MCF 10A (cell line): Measurements from ENCODE around the gene KCNG2. TPM values are rescaled to one million over a fixed set of nuclear protein-coding genes. Genes with fewer than 3 reads are reported as not detected.

Source experiments
- BruUV-seq: library from RNA; stranded (reverse); fragments of 400-500 nt; replicated peaks from 2 replicates; lab custom pipeline; 2021; lab: Mats Ljungman, UMichigan
- CTCF ChIA-PET: fragments of 300-600 bp; sonication (Branson Sonifier 250); formaldehyde crosslinking; extraction: SDS; loops from one replicate; lab custom pipeline; 2021; ENCODE audit warnings: antibody characterized with exemption, inconsistent platforms; lab: Yijun Ruan, JAX
- POLR2A ChIA-PET: fragments of 300-600, 350-650 bp; sonication (Branson Sonifier 250); formaldehyde crosslinking; extraction: SDS; loops from one replicate; lab custom pipeline; 2020; ENCODE audit warnings: antibody characterized with exemption, inconsistent platforms; lab: Yijun Ruan, JAX
- DNase-seq: peaks from one replicate; pipeline ENCODE4 v3.0.0-alpha.2; 2018; ENCODE audit not compliant: unreplicated experiment
- H3K27ac Mint-ChIP-seq: one replicate; pipeline ENCODE4 v1.8.0; 2022; ENCODE audit warnings: mild to moderate bottlenecking, low read depth, mixed read lengths; ENCODE audit not compliant: unreplicated experiment
- H3K27me3 Mint-ChIP-seq: one replicate; pipeline ENCODE4 v1.8.0; 2022; ENCODE audit warnings: mixed read lengths; ENCODE audit not compliant: insufficient read depth, unreplicated experiment
- H3K36me3 Mint-ChIP-seq: one replicate; pipeline ENCODE4 v1.8.0; 2022; ENCODE audit warnings: mild to moderate bottlenecking, moderate library complexity, mixed read lengths; ENCODE audit not compliant: insufficient read depth, unreplicated experiment
- H3K4me1 Mint-ChIP-seq: one replicate; pipeline ENCODE4 v1.8.0; 2022; ENCODE audit warnings: mixed read lengths; ENCODE audit not compliant: insufficient read depth, unreplicated experiment
- H3K4me3 Mint-ChIP-seq: one replicate; pipeline ENCODE4 v1.8.0; 2022; ENCODE audit warnings: mild to moderate bottlenecking, moderate library complexity, mixed read lengths; ENCODE audit not compliant: unreplicated experiment
- H3K9me3 Mint-ChIP-seq: one replicate; pipeline ENCODE4 v1.8.0; 2022; ENCODE audit warnings: mixed read lengths; ENCODE audit not compliant: unreplicated experiment
- CTCF ChIP-seq: fragments of 200-600 bp; IDR thresholded peaks from one replicate; pipeline ENCODE4 v1.8.0; 2022; ENCODE audit warnings: antibody characterized with exemption, mild to moderate bottlenecking; ENCODE audit not compliant: unreplicated experiment
- intact Hi-C: fragments of 100-400 bp; cut with micrococcal nuclease; formaldehyde crosslinking; loops from 2 replicates; pipeline ENCODE4 v1.14.1; 2022
- total RNA-seq: library from RNA; stranded (reverse); gene quantifications from 2 replicates; pipeline ENCODE4 v1.2.3, GENCODE V29; 2022

KCNG2 gene
- total RNA-seq, 1 experiment from 2014 or later = not detected

DNA sequence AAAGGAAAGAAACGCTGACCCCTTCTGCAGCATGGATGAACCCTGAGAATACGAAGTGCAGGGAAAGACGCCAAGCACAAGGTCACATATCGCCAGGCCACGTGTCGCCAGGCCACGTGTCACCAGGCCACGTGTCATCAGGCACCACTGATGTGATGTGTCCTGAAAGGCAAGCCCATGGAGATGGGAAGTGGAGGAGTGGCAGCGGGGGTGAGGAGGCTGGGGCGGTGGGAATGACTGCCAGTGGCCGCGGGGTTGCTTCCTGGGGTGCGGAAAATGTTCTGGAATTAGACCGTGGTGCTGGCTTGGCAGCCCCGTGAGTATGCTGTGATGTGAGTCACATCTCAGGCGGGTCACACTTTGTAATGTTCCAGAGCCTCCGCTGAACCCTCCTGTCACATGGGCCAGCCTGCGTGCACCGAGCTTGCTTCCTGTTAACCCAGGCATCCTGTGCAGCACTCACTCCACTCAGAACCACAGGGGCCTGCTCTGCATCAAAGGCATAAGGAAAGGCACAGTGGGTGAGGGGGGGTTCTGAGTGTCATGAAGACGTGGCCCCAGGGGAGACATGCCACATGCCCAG is 114.8 kb downstream of the KCNG2 start:
- H3K27ac Mint-ChIP-seq = no peak overlapping the region
- peaks cover 25% of the 10 kb centered on the region for H3K36me3 Mint-ChIP-seq
- DNase-seq = no peak
- H3K4me3 Mint-ChIP-seq = no peak overlapping the region
- intact Hi-C loops = no loop called here
- no peak for TF ChIP-seq CTCF
- no peaks in the 10 kb centered on the region for H3K4me1 Mint-ChIP-seq
- ChIA-PET POLR2A (no interaction called here), CTCF (no interaction called here)
- H3K27me3 Mint-ChIP-seq = no peaks in the 10 kb centered on the region
- no TSS peak for BruUV-seq
- H3K9me3 Mint-ChIP-seq = no peaks in the 10 kb centered on the region

DNA sequence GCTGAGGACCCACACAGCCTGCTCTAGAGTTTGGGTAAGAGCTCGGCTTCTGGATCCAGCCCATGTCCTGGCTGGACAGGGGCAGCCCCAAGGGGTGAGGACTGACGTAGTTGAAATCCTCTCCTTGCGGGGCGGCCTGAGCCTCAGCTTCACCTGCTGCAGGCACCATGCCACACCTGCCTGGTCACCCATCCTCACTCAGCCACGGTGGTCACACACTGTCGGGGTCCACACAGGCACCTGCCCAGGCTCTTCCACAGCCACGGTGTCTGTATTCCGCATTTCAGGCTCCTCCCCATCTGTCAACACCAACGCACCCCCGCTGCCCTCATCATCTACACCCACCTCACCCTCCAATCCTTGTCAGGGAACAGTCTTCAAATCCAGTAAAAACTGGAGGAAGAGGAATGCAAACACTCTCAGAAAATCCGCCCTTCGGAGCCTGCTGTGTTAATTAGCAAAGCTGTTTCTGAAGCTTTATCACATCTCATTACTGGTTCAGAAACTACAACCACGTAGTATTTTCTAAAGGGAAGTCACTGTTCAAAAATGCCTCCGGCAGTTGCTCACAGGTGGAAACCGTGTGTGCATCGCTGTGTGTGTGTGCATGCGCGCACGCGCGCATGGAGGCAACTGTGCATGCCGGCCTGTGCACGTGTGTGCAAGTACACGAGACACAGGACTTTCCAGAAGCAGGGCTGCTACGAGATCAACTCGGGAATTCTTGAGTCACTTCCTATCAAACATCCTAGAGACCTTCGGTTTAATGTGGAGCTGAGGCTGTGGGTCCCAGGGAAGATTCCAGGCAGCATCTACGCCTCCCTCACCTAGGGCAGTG is 115.5 kb downstream of the KCNG2 start:
- no peak for DNase-seq
- ChIA-PET POLR2A (interaction anchor here (0.5 kb wide), 1 partner anchor 32 kb away, joined by 3 read pairs; no protein-coding TSS in a partner anchor), CTCF (no interaction called here)
- no peaks in the 10 kb centered on the region for H3K4me1 Mint-ChIP-seq
- H3K27me3 Mint-ChIP-seq = no peaks in the 10 kb centered on the region
- no peak overlapping the region for H3K4me3 Mint-ChIP-seq
- H3K36me3 Mint-ChIP-seq = peaks cover 33% of the 10 kb centered on the region
- no peak overlapping the region for H3K27ac Mint-ChIP-seq
- BruUV-seq = no TSS peak
- intact Hi-C loops = no loop called here
- TF ChIP-seq CTCF = no peak
- no peaks in the 10 kb centered on the region for H3K9me3 Mint-ChIP-seq

DNA sequence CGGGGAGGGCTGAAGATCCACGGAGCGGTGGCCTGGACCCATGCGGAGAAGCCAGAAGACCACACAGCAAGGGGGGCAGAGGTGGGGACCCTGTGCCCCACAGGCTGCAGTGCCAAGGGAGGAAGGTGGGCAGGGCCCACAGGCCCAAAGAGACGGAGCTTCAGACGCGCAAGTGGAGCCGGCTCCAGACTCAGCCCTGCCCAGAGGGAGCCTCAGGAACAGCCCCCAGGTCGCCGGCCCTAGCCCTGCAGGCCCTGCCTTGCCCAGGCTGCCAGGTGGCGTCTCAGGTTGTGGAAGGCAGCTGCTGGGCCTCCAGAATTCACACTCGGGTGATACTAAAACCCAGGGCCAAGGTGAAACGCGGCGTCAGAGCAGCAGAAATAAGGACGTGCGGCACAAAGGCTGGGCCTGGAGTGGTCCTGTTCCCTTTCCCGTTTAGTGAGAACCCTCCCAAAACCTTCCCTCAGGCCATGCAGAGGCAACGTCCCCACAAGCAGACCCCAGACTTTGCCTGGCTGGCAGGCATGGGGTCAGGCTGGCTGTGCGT is 116.9 kb downstream of the KCNG2 start:
- POLR2A ChIA-PET = no interaction called here
- CTCF ChIA-PET = interaction anchor here (0.6 kb wide), 1 partner anchor 1922 kb away, joined by 3 read pairs; no protein-coding TSS in a partner anchor
- H3K9me3 Mint-ChIP-seq = no peaks in the 10 kb centered on the region
- no peak overlapping the region for H3K4me3 Mint-ChIP-seq
- no peak overlapping the region for H3K27ac Mint-ChIP-seq
- peaks cover 42% of the 10 kb centered on the region for H3K36me3 Mint-ChIP-seq
- H3K4me1 Mint-ChIP-seq = no peaks in the 10 kb centered on the region
- no TSS peak for BruUV-seq
- intact Hi-C loops = no loop called here
- no peaks in the 10 kb centered on the region for H3K27me3 Mint-ChIP-seq
- DNase-seq = no peak
- no peak for TF ChIP-seq CTCF
